Stimulated activated CD8-positive, alpha-beta memory T cell treated with anti-CD3 and anti-CD28 coated beads, Interleukin-2, amount 100 ng/mL, for 1 hour (primary cell): ENCODE results near the gene BRD3.
"Not testable (repeated sequence)": the region's sequence is repeated elsewhere in the genome, so short reads cannot be mapped to it uniquely, and the experiment has no call there.

Experiments
- DNase-seq, 2 donors: peaks; one replicate each; pipeline ENCODE4 v3.0.0-alpha.2; 2020; ENCODE audit warnings: low read depth in 2 of 2

Gene BRD3

GRCh38 chr9:133993635-133994253, 74.1 kb downstream of the BRD3 start:
- DNase-seq = no peak

- DNase-seq = peak; percentile 53 to 68
Observed at GRCh38 chr9:133992780-133993634, 74.8 kb downstream of the BRD3 start.

- DNase-seq = peak in 1 of 2 donors; percentile 9
Observed at GRCh38 chr9:133991964-133992779, 75.7 kb downstream of the BRD3 start, which contains the start of gene VAV2. Gene VAV2, minus strand, starts transcription at chr9:133992324. Its CDS starts 46 bp downstream, at chr9:133992278.

GRCh38 chr9:133991214-133991921, 76.5 kb downstream of the BRD3 start:
- DNase-seq = no peak

GRCh38 chr9:133990366-133991213, 77.2 kb downstream of the BRD3 start:
- no peak for DNase-seq

GRCh38 chr9:133989625-133990365, 78.0 kb downstream of the BRD3 start:
- DNase-seq = no peak

- not testable (repeated sequence) for DNase-seq
Observed at GRCh38 chr9:133988771-133989170, 79.1 kb downstream of the BRD3 start.

- DNase-seq = no peak
Observed at GRCh38 chr9:133987946-133988665, 79.7 kb downstream of the BRD3 start.

- no peak for DNase-seq
Observed at GRCh38 chr9:133987446-133987788, 80.4 kb downstream of the BRD3 start.

GRCh38 chr9:133986774-133987445, 80.9 kb downstream of the BRD3 start:
- no peak for DNase-seq

- no peak for DNase-seq
Observed at GRCh38 chr9:133986061-133986460, 81.8 kb downstream of the BRD3 start.

GRCh38 chr9:133982971-133983720, 84.7 kb downstream of the BRD3 start:
- DNase-seq = no peak

GRCh38 chr9:133981958-133982681, 85.7 kb downstream of the BRD3 start:
- no peak for DNase-seq

- no peak for DNase-seq
Observed at GRCh38 chr9:133981589-133981957, 86.3 kb downstream of the BRD3 start.

- DNase-seq = no peak
Observed at GRCh38 chr9:133980864-133981588, 86.8 kb downstream of the BRD3 start.
